GM23338 (cell line): ENCODE measurements around the gene TRAF3. TPM values are rescaled to one million over a fixed set of nuclear protein-coding genes. Genes with fewer than 3 reads are reported as not detected.

ENCODE experiments used
- ATAC-seq: fragments of 200-7000 bp; cut with Tn5 transposase; 3 replicates; pipeline ENCODE4 v1.9.1; 2020
- DNase-seq: peaks from one replicate; pipeline ENCODE4 v3.0.0-alpha.2; 2015; ENCODE audit warnings: low spot score
- H2AFZ ChIP-seq: fragments of 200-600 bp; sonication (generic); 2 replicates; pipeline ENCODE4 v1.8.0; 2016; ENCODE audit warnings: antibody characterized with exemption, mild to moderate bottlenecking, moderate library complexity
- H3F3A ChIP-seq: fragments of 200-600 bp; sonication (generic); replicated peaks from 2 replicates; pipeline ENCODE4 v1.8.0; 2017; ENCODE audit warnings: antibody characterized with exemption, mixed run types, low read depth
- H3K27ac ChIP-seq: fragments of 200-600 bp; sonication (generic); 2 replicates; pipeline ENCODE4 v1.6.1; 2016; ENCODE audit warnings: low read depth
- H3K27me3 ChIP-seq: fragments of 200-600 bp; sonication (generic); 2 replicates; pipeline ENCODE4 v1.8.0; 2016; ENCODE audit warnings: mild to moderate bottlenecking, mixed run types, moderate library complexity; ENCODE audit not compliant: insufficient read depth
- H3K36me3 ChIP-seq: fragments of 200-600 bp; sonication (generic); 2 replicates; pipeline ENCODE4 v1.8.0; 2016; ENCODE audit warnings: mild to moderate bottlenecking; ENCODE audit not compliant: insufficient read depth
- H3K4me1 ChIP-seq: fragments of 200-600 bp; sonication (generic); 2 replicates; pipeline ENCODE4 v1.8.0; 2016; ENCODE audit warnings: mild to moderate bottlenecking, moderate library complexity; ENCODE audit not compliant: insufficient read depth
- H3K4me2 ChIP-seq: fragments of 200-600 bp; sonication (generic); 2 replicates; pipeline ENCODE4 v1.7.1; 2017; ENCODE audit warnings: mixed run types
- H3K4me3 ChIP-seq: fragments of 200-600 bp; sonication (generic); 2 replicates; pipeline ENCODE4 v1.6.1; 2016; ENCODE audit warnings: mixed run types
- H3K79me2 ChIP-seq: fragments of 200-600 bp; sonication (generic); replicated peaks from 2 replicates; pipeline ENCODE4 v1.8.0; 2017; ENCODE audit warnings: mild to moderate bottlenecking; ENCODE audit not compliant: insufficient read depth
- H3K9me2 ChIP-seq: fragments of 200-600 bp; sonication (generic); 2 replicates; pipeline ENCODE4 v1.8.0; 2017; ENCODE audit not compliant: insufficient read depth
- H4K20me1 ChIP-seq: fragments of 200-600 bp; sonication (generic); replicated peaks from 2 replicates; pipeline ENCODE4 v1.8.0; 2017; ENCODE audit warnings: mild to moderate bottlenecking; ENCODE audit not compliant: insufficient read depth
- H3K27ac Mint-ChIP-seq: 2 replicates; pipeline ENCODE4 v1.8.0; 2020; ENCODE audit warnings: inconsistent platforms, mild to moderate bottlenecking, moderate library complexity, mixed read lengths
- H3K27me3 Mint-ChIP-seq: 3 replicates; pipeline ENCODE4 v1.8.0; 2022; ENCODE audit warnings: low read depth, mild to moderate bottlenecking, moderate library complexity, mixed read lengths, inconsistent platforms; ENCODE audit not compliant: insufficient read depth, poor library complexity
- H3K36me3 Mint-ChIP-seq: 3 replicates; pipeline ENCODE4 v1.8.0; 2021; ENCODE audit warnings: low read depth, mild to moderate bottlenecking, inconsistent platforms, moderate library complexity, mixed read lengths
- H3K4me1 Mint-ChIP-seq: 3 replicates; pipeline ENCODE4 v1.8.0; 2020; ENCODE audit warnings: mild to moderate bottlenecking, inconsistent platforms, mixed read lengths
- H3K4me3 Mint-ChIP-seq: 3 replicates; pipeline ENCODE4 v1.8.0; 2021; ENCODE audit warnings: moderate library complexity, mild to moderate bottlenecking, inconsistent platforms, mixed read lengths
- H3K9me3 Mint-ChIP-seq: 3 replicates; pipeline ENCODE4 v1.8.0; 2020; ENCODE audit warnings: moderate library complexity, mild to moderate bottlenecking, inconsistent platforms, mixed read lengths
- CREB1 ChIP-seq: fragments of 250-450 bp; sonication (Bioruptor Pico); IDR thresholded peaks from 2 replicates; pipeline ENCODE4 v1.5.0; 2020; ENCODE audit warnings: low read depth, mild to moderate bottlenecking, moderate library complexity
- CTCF ChIP-seq, 2 experiments: fragments of 200-600 bp in 1 of 2; sonication (generic) in 1 of 2; conservative IDR thresholded peaks; 2 replicates each; pipeline versions ENCODE4 v1.5.1 to v1.6.1; 2016 to 2017; ENCODE audit warnings: antibody characterized with exemption in 2 of 2, low read depth in 2 of 2, mild to moderate bottlenecking in 2 of 2, moderate library complexity in 1 of 2
- ETS1 ChIP-seq: IDR thresholded peaks from 2 replicates; pipeline ENCODE4 v1.6.1; 2016; ENCODE audit warnings: antibody characterized with exemption
- EZH2phosphoT487 ChIP-seq: fragments of 200-600 bp; sonication (generic); IDR thresholded peaks from one replicate; pipeline ENCODE4 v1.8.1; 2018; ENCODE audit warnings: antibody characterized with exemption; ENCODE audit not compliant: unreplicated experiment
- POLR2AphosphoS5 ChIP-seq: IDR thresholded peaks from 2 replicates; pipeline ENCODE4 v1.6.1; 2016; ENCODE audit warnings: antibody characterized with exemption, low read depth
- REST ChIP-seq: IDR thresholded peaks from one replicate; pipeline ENCODE4 v1.6.1; 2018; ENCODE audit warnings: antibody characterized with exemption; ENCODE audit not compliant: unreplicated experiment
- STAT1 ChIP-seq: IDR thresholded peaks from one replicate; pipeline ENCODE4 v1.6.1; 2016; ENCODE audit warnings: antibody characterized with exemption; ENCODE audit not compliant: unreplicated experiment
- ZNF114 ChIP-seq: fragments of 250-450 bp; sonication (Bioruptor Pico); IDR thresholded peaks from 2 replicates; pipeline ENCODE4 v1.5.0; 2020; ENCODE audit warnings: mild to moderate bottlenecking, moderate library complexity
- polyA plus RNA-seq: library from polyadenylated mRNA; unstranded; fragments of >200 nt; fragmentation: Nextera tagmentation; extraction: Ambion mirVana; gene quantifications from 2 replicates; pipeline ENCODE4 v1.2.1, GENCODE V29; 2016
- total RNA-seq: library from RNA; depleted of rRNA; stranded (reverse); fragments of >200 nt; shearing (Covaris generic); gene quantifications from 2 replicates; pipeline ENCODE4 v1.2.3, GENCODE V29; 2014

The TRAF3 gene
- total and polyA plus RNA-seq, 2 experiments from 2014 or later, result 3.7 to 9.3 TPM

- no peak for TF ChIP-seq CTCF (conservative IDR thresholded peaks at IDR 0.05; ENCODE audit: low read depth in 2 of 2)
- TF ChIP-seq CREB1 (CRISPR knock-in tag), result no peak
- no peak for TF ChIP-seq REST
Measured at GRCh38 chr14:102768223-102769048, 8.8 kb upstream of the TRAF3 start (continued).

- Histone ChIP-seq H3K4me1 (no peaks in the 10 kb centered on the region; the same call in 1 of the 2 replicates), H3K36me3 (no peaks in the 10 kb centered on the region), H3K4me2 (no peak overlapping the region), H3K27me3 (no peaks in the 10 kb centered on the region), H3K9me2 (no peaks in the 10 kb centered on the region), H4K20me1 (no peaks in the 10 kb centered on the region), H3K4me3 (no peak overlapping the region), H3K27ac (no peak overlapping the region), H2AFZ (no peak overlapping the region), H3F3A (no peaks in the 10 kb centered on the region), H3K79me2 (no peaks in the 10 kb centered on the region)
- no peak overlapping the region for H3K27ac Mint-ChIP-seq
- no peaks in the 10 kb centered on the region for H3K36me3 Mint-ChIP-seq
- peaks cover 9% of the 10 kb centered on the region for H3K4me1 Mint-ChIP-seq
- no peak for DNase-seq
- H3K27me3 Mint-ChIP-seq, result peaks cover 27% of the 10 kb centered on the region
- ATAC-seq, result no peak
- no peak overlapping the region for H3K4me3 Mint-ChIP-seq
- no peaks in the 10 kb centered on the region; the same call in 2 of the 3 replicates for H3K9me3 Mint-ChIP-seq
- TF ChIP-seq CTCF (conservative IDR thresholded peaks at IDR 0.05; ENCODE audit: low read depth in 2 of 2) (no peak), STAT1 (no peak), CREB1 (CRISPR knock-in tag) (no peak), ETS1 (no peak), POLR2AphosphoS5 (no peak), REST (no peak), EZH2phosphoT487 (no peak), ZNF114 (CRISPR knock-in tag) (no peak)
Measured at GRCh38 chr14:102769049-102769327, 8.3 kb upstream of the TRAF3 start.
